Osteocyte (in vitro differentiated cells): ENCODE results near the gene CCDC73. TPM values are rescaled to one million over a fixed set of nuclear protein-coding genes. Genes with fewer than 3 reads are reported as not detected.
"Not testable (repeated sequence)": the region's sequence is repeated elsewhere in the genome, so short reads cannot be mapped to it uniquely, and the experiment has no call there.

ENCODE experiments used
- DNase-seq: peaks from one replicate; pipeline ENCODE4 v3.0.0; 2021; ENCODE audit warnings: mixed read lengths; ENCODE audit not compliant: unreplicated experiment; ENCODE audit errors: extremely low spot score
- H3K27ac Mint-ChIP-seq: one replicate; pipeline ENCODE4 v1.8.0; 2021; ENCODE audit warnings: mild to moderate bottlenecking, mixed read lengths; ENCODE audit not compliant: unreplicated experiment
- H3K27me3 Mint-ChIP-seq: one replicate; pipeline ENCODE4 v1.8.0; 2021; ENCODE audit warnings: mixed read lengths; ENCODE audit not compliant: unreplicated experiment
- H3K36me3 Mint-ChIP-seq: one replicate; pipeline ENCODE4 v1.8.0; 2021; ENCODE audit warnings: mixed read lengths; ENCODE audit not compliant: unreplicated experiment
- H3K4me1 Mint-ChIP-seq: one replicate; pipeline ENCODE4 v1.8.0; 2021; ENCODE audit warnings: mixed read lengths; ENCODE audit not compliant: unreplicated experiment
- H3K4me3 Mint-ChIP-seq: one replicate; pipeline ENCODE4 v1.8.0; 2021; ENCODE audit warnings: mild to moderate bottlenecking, moderate library complexity, mixed read lengths; ENCODE audit not compliant: unreplicated experiment
- H3K9me3 Mint-ChIP-seq: one replicate; pipeline ENCODE4 v1.8.0; 2021; ENCODE audit warnings: mixed read lengths; ENCODE audit not compliant: unreplicated experiment
- CTCF ChIP-seq: fragments of 200-600 bp; sonication (generic); IDR thresholded peaks from 2 replicates; pipeline ENCODE4 v1.5.0; 2021; ENCODE audit warnings: antibody characterized with exemption, mild to moderate bottlenecking, moderate library complexity
- total RNA-seq: library from RNA; stranded (reverse); gene quantifications from 2 replicates; pipeline ENCODE4 v1.2.1, GENCODE V29; 2021

The CCDC73 gene
- total RNA-seq, 1 donor from 2014 or later: not detected

DNA sequence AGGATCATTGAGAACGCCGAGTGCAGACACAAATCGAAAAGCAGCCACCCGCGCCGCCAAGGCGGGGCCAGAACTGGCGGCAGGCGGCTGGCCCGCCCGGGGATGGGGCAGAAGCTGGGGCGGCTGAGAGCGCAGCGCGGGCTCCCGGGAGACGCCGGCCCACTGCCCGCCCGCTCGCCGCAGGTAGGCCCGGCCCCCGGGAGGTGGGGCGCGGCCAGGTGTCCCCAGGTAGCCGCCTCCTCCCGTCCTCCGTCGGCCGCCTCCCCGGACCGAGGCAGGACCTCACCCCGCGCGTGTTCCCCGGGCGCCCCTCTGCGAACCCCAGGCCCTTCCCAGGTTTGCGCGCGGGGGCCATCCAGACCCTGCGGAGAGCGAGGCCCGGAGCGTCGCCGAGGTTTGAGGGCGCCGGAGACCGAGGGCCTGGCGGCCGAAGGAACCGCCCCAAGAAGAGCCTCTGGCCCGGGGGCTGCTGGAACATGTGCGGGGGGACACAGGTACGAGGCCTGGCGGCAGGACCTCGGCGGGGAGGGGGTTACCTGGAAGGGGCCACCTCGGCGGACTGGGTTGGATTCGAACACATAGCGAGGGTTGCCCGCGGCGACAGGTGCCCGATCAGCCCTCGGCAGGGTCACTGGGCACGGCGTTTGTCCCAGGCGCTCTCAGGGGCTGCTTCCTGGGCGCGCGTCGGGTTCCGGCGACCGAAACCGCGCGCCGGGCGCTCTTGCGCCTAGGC lies 35.4 kb upstream of the CCDC73 start, which contains the start of gene PRRG4:
Gene PRRG4 (plus strand): TSS at position 248 of the 733 bp plus-strand sequence. CDS start 603 bp downstream, outside the sequence.
- Mint-ChIP-seq H3K27ac (peak within 1 kb of the TSS; percentile 47), H3K36me3 (no peaks in the 10 kb centered on the region), H3K4me3 (peak within 1 kb of the TSS; percentile 81), H3K27me3 (peaks cover 61% of the 10 kb centered on the region), H3K9me3 (no peaks in the 10 kb centered on the region), H3K4me1 (peaks cover 7% of the 10 kb centered on the region)
- no peak for TF ChIP-seq CTCF
- DNase-seq: no peak

DNA sequence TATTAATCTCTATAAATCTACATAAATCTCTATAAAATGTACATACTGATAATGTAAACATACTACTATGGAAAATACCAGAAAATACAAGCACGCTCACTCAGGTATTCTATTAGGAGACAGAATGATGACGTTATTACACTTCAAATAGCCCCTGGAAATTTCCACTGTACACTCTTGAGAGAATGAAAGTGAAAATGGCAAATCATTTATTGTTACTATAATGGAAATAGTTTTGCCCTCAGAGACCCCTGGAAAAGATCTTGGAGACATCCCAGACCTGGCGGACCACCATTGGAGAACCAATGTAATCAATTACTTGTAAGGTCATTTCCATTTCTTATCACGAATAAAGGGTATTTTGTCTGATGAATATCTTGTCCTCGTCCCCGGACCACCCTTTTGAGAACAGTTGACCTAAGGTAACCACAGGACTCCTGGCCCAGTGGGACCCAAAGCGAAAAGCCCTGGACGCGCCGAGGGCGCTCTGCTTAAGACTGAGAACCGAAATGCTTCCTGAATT lies 34.8 kb upstream of the CCDC73 start:
- peak overlapping the region; percentile 81 for H3K4me3 Mint-ChIP-seq
- peak overlapping the region; percentile 47 for H3K27ac Mint-ChIP-seq
- peaks cover 58% of the 10 kb centered on the region for H3K27me3 Mint-ChIP-seq
- no peak for TF ChIP-seq CTCF
- no peaks in the 10 kb centered on the region for H3K36me3 Mint-ChIP-seq
- H3K4me1 Mint-ChIP-seq: peaks cover 7% of the 10 kb centered on the region
- no peak for DNase-seq
- no peaks in the 10 kb centered on the region for H3K9me3 Mint-ChIP-seq

- TF ChIP-seq CTCF: no peak
- Mint-ChIP-seq H3K27me3 (peaks cover 48% of the 10 kb centered on the region), H3K27ac (no peak overlapping the region), H3K4me3 (no peak overlapping the region), H3K9me3 (no peaks in the 10 kb centered on the region), H3K36me3 (no peaks in the 10 kb centered on the region), H3K4me1 (peaks cover 7% of the 10 kb centered on the region)
- no peak for DNase-seq
Observed at GRCh38 chr11:32827276-32827675, 32.8 kb upstream of the CCDC73 start.

DNA sequence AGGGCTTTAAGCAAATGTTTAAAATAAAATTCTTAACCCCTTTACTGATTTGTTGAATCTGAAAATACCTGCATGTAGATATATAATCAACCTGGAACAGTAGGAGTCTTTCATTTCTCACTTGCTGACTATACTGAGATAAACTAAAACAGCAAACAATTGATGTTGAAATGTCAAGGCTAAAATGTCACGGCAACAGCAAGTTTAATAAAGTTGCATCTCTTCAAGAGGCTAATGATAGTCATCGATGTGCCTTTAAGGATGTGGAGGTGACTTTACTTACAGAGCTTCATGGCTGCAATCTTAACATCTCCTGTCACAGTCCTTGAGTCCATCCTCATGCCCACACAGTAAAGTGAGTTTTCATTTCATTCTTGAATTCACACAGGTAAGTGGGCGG lies 31.7 kb upstream of the CCDC73 start:
- H3K4me1 Mint-ChIP-seq: peaks cover 7% of the 10 kb centered on the region
- DNase-seq: no peak
- H3K36me3 Mint-ChIP-seq: no peaks in the 10 kb centered on the region
- H3K27me3 Mint-ChIP-seq: peaks cover 46% of the 10 kb centered on the region
- TF ChIP-seq CTCF: no peak
- H3K27ac Mint-ChIP-seq: no peak overlapping the region
- H3K9me3 Mint-ChIP-seq: no peaks in the 10 kb centered on the region
- H3K4me3 Mint-ChIP-seq: no peak overlapping the region

DNA sequence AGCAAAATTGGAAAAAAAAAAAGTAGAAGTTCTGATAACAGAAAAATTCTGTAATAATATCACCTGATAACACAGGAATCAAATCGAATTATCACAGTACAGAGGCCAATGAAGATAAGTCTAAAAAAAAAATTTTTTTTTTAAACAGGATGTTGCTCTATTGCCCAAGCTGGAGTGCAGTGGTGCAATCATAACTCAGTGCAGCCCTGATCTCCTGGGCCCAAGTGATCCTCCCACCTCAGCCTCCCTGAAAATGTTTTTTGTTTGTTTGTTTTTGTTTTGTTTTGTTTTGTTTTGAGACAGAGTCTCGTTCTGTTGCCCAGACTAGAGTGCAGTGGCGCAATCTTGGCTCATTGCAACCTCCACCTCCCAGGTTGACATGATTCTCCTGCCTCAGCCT lies 29.2 kb upstream of the CCDC73 start:
- not testable (repeated sequence) for H3K36me3 Mint-ChIP-seq, DNase-seq, H3K4me1 Mint-ChIP-seq, H3K4me3 Mint-ChIP-seq, H3K9me3 Mint-ChIP-seq, H3K27ac Mint-ChIP-seq
- peaks cover 34% of the 10 kb centered on the region for H3K27me3 Mint-ChIP-seq
